CD4-positive, alpha-beta T cell (primary cell): ENCODE results near the gene TEKT3. TPM values are rescaled to one million over a fixed set of nuclear protein-coding genes. Genes with fewer than 3 reads are reported as not detected.

Source experiments
- ATAC-seq: fragments of 200-7000 bp; cut with Tn5 transposase; one replicate; pipeline ENCODE4 v1.10.0; 2022; ENCODE audit warnings: mild to moderate bottlenecking; ENCODE audit not compliant: poor library complexity
- CTCF ChIA-PET: fragments of 350-600 bp; sonication (Branson Sonifier 250); formaldehyde crosslinking; loops from one replicate; lab custom pipeline; 2021; ENCODE audit warnings: antibody characterized with exemption, inconsistent platforms; lab: Charles Lee
- POLR2A ChIA-PET: fragments of 350-600 bp; sonication (Branson Sonifier 250); formaldehyde crosslinking; loops from one replicate; lab custom pipeline; 2021; ENCODE audit warnings: antibody characterized with exemption, inconsistent platforms; lab: Charles Lee
- DNase-seq, 14 experiments: peaks; one replicate each; pipeline ENCODE4 v3.0.0-alpha.2; 2013 to 2020; ENCODE audit warnings: mixed read lengths in 2 of 14
- H3K27ac ChIP-seq, 2 donors: one replicate each; pipeline versions ENCODE4 v1.5.1 to v1.7.0; 2013; ENCODE audit warnings: low read length in 2 of 2, low read depth in 1 of 2, mild to moderate bottlenecking in 1 of 2
- H3K27me3 ChIP-seq, 2 experiments: 1 replicate in 1 of 2; 2 replicates in 1 of 2; pipeline versions ENCODE4 v1.6.1 to v1.7.0; 2013; ENCODE audit warnings: low read length in 2 of 2, control low read depth in 1 of 2, mild to moderate bottlenecking in 1 of 2, moderate library complexity in 1 of 2; ENCODE audit not compliant: insufficient read depth in 2 of 2, control insufficient read depth in 1 of 2
- H3K36me3 ChIP-seq: one replicate; pipeline ENCODE4 v1.6.1; 2013; ENCODE audit warnings: low read length, control low read depth; ENCODE audit not compliant: insufficient read depth
- H3K4me1 ChIP-seq: one replicate; pipeline ENCODE4 v1.6.1; 2013; ENCODE audit warnings: low read length, control low read depth; ENCODE audit not compliant: insufficient read depth
- H3K4me3 ChIP-seq: one replicate; pipeline ENCODE4 v1.5.1; 2013; ENCODE audit warnings: mild to moderate bottlenecking, low read length, moderate library complexity
- H3K9me3 ChIP-seq, 2 experiments: 1 replicate in 1 of 2; 2 replicates in 1 of 2; pipeline versions ENCODE4 v1.6.1 to v1.7.0; 2013; ENCODE audit warnings: low read length in 2 of 2, mild to moderate bottlenecking in 2 of 2, control low read depth in 1 of 2, moderate library complexity in 1 of 2; ENCODE audit not compliant: control insufficient read depth in 1 of 2, insufficient read depth in 1 of 2
- H3K27ac Mint-ChIP-seq: one replicate; pipeline ENCODE4 v1.8.0; 2020; ENCODE audit warnings: mixed read lengths
- H3K27me3 Mint-ChIP-seq: one replicate; pipeline ENCODE4 v1.8.0; 2021; ENCODE audit warnings: mixed read lengths
- H3K36me3 Mint-ChIP-seq: one replicate; pipeline ENCODE4 v1.8.0; 2021; ENCODE audit warnings: low read depth, mixed read lengths
- H3K4me1 Mint-ChIP-seq: one replicate; pipeline ENCODE4 v1.8.0; 2021; ENCODE audit warnings: low read depth, mixed read lengths
- H3K4me3 Mint-ChIP-seq: one replicate; pipeline ENCODE4 v1.8.0; 2020; ENCODE audit warnings: mild to moderate bottlenecking, mixed read lengths
- H3K9me3 Mint-ChIP-seq: one replicate; pipeline ENCODE4 v1.8.0; 2020; ENCODE audit warnings: mixed read lengths
- CTCF ChIP-seq: fragments of 200-600 bp; IDR thresholded peaks from one replicate; pipeline ENCODE4 v1.8.0; 2022; ENCODE audit warnings: antibody characterized with exemption, mild to moderate bottlenecking
- intact Hi-C, 2 experiments: fragments of 100-400 bp; cut with DNase I in 1 of 2; cut with micrococcal nuclease in 1 of 2; formaldehyde crosslinking; loops; one replicate each; pipeline versions ENCODE4 v1.15.1 to v1.9.0; 2023 to 2025; cut with DNase I, micrococcal nuclease
- total RNA-seq, 174 experiments: library from RNA in 2 of 174; stranded (reverse) in 2 of 174; gene quantifications; one replicate each; pipeline ENCODE4 v1.2.3 and lab custom pipeline; 2021 to 2026

Gene TEKT3
- total RNA-seq, 2 experiments from 2014 or later, result not detected

GRCh38 chr17:15364615-15365014 lies 23.2 kb upstream of the TEKT3 start:
- no peak overlapping the region for H3K27ac Mint-ChIP-seq
- H3K9me3 Mint-ChIP-seq, result peaks cover 2% of the 10 kb centered on the region
- H3K27ac ChIP-seq, result no peak overlapping the region
- DNase-seq (no peak), ATAC-seq (no peak)
- H3K4me3 ChIP-seq, result no peak overlapping the region
- POLR2A ChIA-PET, result no interaction called here
- H3K4me3 Mint-ChIP-seq, result no peak overlapping the region
- no peaks in the 10 kb centered on the region for H3K36me3 ChIP-seq
- intact Hi-C loops, result no loop called here
- no peaks in the 10 kb centered on the region for H3K4me1 ChIP-seq
- H3K4me1 Mint-ChIP-seq, result no peaks in the 10 kb centered on the region
- CTCF ChIA-PET, result no interaction called here
- TF ChIP-seq CTCF, result no peak
- no peaks in the 10 kb centered on the region for H3K36me3 Mint-ChIP-seq
- H3K27me3 Mint-ChIP-seq, result peaks cover 6% of the 10 kb centered on the region
- H3K9me3 ChIP-seq, result no peaks in the 10 kb centered on the region
- H3K27me3 ChIP-seq, result no peaks in the 10 kb centered on the region

DNA sequence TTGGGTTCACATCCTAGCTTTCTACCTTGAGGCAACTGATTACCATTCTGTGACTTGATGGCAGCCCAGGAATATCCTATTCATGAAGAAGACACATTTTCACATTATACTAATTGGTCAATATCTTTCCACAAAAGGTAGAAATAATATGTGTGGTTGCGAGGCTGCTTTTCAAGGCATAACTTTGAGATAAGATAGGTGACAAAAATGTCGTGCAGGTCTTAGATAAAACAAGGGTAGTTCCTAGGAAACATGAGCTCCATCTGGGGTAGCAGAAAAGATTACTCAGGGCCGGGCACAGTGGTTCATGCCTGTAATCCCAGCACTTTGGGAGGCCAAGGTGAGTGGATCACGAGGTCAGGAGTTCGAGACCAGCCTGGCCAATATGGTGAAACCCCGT lies 22.3 kb upstream of the TEKT3 start:
- Mint-ChIP-seq H3K27me3 (peaks cover 5% of the 10 kb centered on the region), H3K4me1 (no peaks in the 10 kb centered on the region), H3K36me3 (no peaks in the 10 kb centered on the region), H3K9me3 (peaks cover 2% of the 10 kb centered on the region), H3K4me3 (no peak overlapping the region), H3K27ac (no peak overlapping the region)
- H3K9me3 ChIP-seq, result no peaks in the 10 kb centered on the region
- no peak for TF ChIP-seq CTCF
- intact Hi-C loops, result no loop called here
- no peak overlapping the region for H3K27ac ChIP-seq
- no peak overlapping the region for H3K4me3 ChIP-seq
- H3K4me1 ChIP-seq, result no peaks in the 10 kb centered on the region
- H3K36me3 ChIP-seq, result no peaks in the 10 kb centered on the region
- POLR2A ChIA-PET, result no interaction called here
- H3K27me3 ChIP-seq, result no peaks in the 10 kb centered on the region
- CTCF ChIA-PET, result interaction anchor here (0.7 kb wide), 1 partner anchor 111 kb away, joined by 3 read pairs; no protein-coding TSS in a partner anchor
- ATAC-seq, result no peak
- no peak for DNase-seq

GRCh38 chr17:15361592-15361991 lies 20.2 kb upstream of the TEKT3 start:
- no peak for DNase-seq
- Mint-ChIP-seq H3K27ac (no peak overlapping the region), H3K4me1 (no peaks in the 10 kb centered on the region), H3K36me3 (no peaks in the 10 kb centered on the region), H3K9me3 (peaks cover 1% of the 10 kb centered on the region), H3K4me3 (no peak overlapping the region), H3K27me3 (peaks cover 12% of the 10 kb centered on the region)
- ATAC-seq, result no peak
- Histone ChIP-seq H3K4me1 (no peaks in the 10 kb centered on the region), H3K36me3 (no peaks in the 10 kb centered on the region), H3K27me3 (no peaks in the 10 kb centered on the region), H3K9me3 (no peaks in the 10 kb centered on the region), H3K27ac (no peak overlapping the region), H3K4me3 (no peak overlapping the region)
- intact Hi-C loops, result no loop called here
- TF ChIP-seq CTCF, result no peak
- CTCF ChIA-PET, result no interaction called here
- POLR2A ChIA-PET, result no interaction called here
